NCI-H2107 (cell line): Measurements from ENCODE around the gene NOP10.
A peak's percentile ranks its signal among the peaks of the same experiment; 100 is the strongest.

Experiments used
- DNase-seq: peaks from one replicate; lab custom pipeline; 2025; lab: John Stamatoyannopoulos, UW

NOP10 gene

DNA sequence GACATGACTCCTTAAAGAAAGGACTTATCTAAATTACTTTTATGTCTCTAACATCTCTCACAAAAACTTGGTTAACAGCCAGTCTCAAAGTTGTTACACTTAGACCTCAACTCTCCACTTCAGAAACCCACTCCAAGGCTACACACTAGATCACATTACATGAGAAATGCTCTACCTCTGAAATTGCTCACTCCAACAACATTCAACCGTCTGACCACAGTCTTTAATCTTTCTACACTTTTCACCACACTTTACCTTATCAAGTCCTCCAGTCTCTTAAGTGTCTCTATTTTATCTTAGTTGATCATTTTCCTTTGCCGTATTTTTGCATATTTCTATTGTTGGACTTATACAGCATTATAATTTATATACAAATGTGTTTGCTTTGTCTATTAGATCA lies 11.1 kb downstream of the NOP10 start:
- no peak for DNase-seq

DNA sequence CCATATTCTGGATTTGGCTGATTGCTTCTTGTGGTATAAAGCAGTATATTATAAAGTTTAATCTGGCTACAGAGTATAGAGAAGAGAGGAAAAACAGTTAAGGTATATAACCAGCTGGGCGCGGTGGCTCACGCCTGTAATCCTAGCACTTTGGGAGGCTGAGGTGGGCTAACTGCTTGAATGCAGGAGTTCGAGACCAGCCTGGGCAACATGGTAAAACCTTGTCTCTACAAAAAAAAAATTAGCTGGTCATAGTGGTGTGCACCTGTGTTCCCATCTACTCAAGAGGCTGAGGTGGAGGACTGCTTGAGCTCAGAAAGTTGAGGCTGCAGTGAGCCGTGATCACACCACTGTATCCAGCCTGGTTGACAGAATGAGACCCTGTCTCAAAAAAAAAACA lies 12.7 kb downstream of the NOP10 start:
- DNase-seq, result no peak

- no peak for DNase-seq
These were observed 13.9 kb downstream of the NOP10 start for GRCh38 chr15:34329006-34329405.

DNA sequence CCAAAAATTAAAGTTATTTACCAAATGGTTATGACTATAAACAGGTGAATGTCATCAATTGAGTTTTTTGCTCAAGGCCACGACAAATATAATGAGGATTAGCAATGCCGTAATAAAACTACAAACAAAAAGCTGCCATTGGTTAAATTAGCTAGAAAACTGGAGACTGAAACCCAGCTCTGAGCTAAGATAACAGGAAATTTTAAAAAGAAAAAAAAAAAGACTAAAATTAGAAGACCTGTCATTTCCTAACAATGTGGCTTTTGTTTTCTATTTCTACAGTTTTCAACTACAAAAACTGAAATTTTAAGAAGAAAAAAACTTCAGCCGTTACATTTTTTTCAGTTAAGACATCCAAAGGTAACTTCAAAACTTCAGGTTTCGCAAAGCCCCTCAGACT lies 15.0 kb downstream of the NOP10 start:
- no peak for DNase-seq

DNA sequence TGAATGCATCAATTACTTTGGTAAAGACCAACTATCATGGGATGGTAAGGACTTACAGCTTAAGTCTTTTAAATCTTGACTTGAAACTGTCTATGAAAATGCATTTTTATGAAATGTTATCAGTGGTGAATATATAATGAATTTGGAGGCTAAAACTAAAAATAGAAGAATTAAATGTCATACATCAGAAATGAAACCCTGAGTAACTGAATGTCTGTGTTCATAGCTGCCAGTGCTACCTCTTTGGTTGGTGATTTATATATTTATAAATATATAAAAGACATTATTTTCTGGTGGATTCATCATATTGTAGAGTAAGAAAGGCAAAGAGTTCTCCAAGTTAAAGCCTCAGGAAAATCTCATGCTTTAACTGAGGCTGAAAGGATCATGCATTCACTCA lies 17.6 kb downstream of the NOP10 start:
- DNase-seq, result no peak

DNA sequence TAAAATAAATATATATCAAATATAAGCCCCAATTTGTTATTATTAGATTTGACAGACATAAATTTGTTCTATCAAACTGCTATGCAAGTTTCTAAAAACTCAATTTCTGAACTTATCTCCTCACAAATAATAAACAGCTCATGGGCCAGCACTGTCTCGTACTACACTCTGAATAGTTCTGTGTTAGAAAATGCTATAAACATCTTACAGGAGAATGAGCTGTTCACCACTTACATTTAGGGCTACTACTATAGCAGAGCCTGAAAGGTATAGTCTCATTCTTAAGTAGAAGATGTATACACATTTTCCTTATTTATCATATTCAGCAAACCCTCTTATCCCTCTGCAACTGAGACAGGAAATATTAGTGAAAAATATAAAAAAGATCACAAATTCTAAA lies 18.0 kb downstream of the NOP10 start:
- DNase-seq, result no peak

DNA sequence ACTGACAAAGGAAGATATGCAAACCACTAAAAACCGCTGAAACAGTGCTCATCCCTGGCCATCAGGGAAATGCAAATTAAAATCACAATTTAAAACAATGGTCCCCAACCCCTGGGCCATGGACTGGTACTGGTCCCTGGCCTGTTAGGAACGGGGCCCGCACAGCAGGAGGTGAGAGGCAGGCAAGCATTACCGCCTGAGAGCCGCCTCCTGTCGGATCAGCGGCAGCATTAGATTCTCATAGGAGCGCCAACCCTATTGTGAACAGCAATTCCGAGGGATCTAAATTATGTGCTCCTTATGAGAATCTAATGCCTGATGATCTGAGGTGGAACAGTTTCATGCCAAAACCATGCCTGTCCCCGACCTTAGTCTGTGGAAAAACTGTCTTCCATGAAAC lies 19.7 kb downstream of the NOP10 start:
- DNase-seq, result no peak

DNA sequence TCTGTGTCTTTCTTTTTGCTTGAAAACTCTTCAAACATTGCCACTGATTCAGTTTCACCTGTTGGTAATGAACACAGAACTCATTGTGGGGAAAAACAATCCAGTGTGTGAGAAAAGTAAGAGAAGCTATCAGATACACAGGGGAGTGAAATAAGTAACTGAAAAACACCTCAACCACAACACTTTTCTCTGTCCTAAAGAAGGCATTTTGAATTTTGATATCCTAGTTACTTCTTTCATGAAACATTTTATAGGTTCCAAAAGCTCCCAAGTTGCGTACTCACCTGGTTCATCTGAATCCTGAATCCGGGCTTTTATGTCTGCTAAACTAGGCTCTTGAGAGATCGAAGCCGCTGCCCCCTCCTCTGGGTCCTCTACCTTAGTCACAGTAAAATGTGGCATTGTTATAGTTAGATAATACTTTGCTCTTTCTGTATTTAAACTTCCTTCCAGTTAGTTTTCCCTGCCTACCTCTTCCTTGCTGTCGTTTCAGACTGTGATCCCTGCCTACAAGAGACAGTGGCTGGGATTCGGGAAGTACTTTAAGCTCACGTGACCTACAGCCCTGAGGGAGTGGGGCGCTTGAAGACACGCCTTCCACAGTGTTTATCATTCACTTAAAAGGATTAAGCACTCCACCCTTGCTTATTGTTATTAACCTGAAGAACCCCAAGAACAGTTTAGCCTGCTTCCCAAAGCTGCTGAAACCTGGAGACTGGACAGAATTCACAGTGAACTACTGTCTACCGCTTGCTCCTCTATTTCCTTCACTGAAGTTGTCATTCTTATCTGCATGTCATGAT lies 24.5 kb downstream of the NOP10 start:
- peak; percentile 21 for DNase-seq

GRCh38 chr15:34314491-34315490 lies 28.1 kb downstream of the NOP10 start:
- no peak for DNase-seq

DNA sequence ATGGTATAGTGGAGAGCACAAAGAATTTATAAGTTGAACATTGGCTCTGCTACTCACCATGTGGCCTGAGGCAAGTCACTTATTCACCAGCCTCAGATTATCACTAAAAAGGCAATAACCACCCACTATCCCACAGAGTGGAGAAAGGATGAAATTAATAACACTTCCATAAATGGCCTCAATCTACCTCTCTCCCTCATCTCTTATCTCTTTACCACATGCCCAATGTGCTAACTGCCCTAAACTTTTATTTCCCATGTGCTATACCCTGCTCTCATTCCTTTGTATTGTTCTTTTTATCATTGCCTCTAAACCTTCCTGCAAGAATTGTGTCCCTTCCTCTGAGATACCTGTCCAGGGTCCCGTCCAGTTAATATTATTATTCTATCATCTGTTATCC lies 31.4 kb downstream of the NOP10 start:
- DNase-seq, result no peak

DNA sequence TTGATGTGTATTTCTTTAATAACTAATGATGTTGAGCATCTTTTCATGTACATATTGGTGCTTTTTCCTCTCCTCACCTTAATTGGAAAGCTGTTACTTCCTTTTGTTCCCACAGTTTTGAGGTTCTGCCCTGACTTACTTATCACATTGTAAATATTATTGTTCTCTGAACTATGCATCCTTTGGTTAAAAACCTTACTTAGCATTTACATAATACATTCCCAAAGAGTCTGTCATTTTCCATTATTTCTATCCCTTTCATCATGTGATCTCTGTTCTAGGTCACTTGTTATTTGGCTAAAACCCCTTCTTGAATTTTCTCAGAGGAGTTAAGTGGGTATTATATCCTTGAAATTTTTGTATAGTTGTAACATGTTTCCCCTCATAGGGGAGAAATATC lies 38.3 kb downstream of the NOP10 start:
- no peak for DNase-seq

- no peak for DNase-seq
These were observed 41.9 kb downstream of the NOP10 start for GRCh38 chr15:34301058-34301457.

GRCh38 chr15:34297059-34297458 lies 45.9 kb downstream of the NOP10 start:
- DNase-seq, result no peak

- no peak for DNase-seq
These were observed 50.3 kb downstream of the NOP10 start for GRCh38 chr15:34292621-34293020.
